Mammary epithelial cell (primary cell): Measurements from ENCODE around the gene NLGN1.

Source experiments
- CTCF ChIP-seq, 2 donors: IDR thresholded peaks in 1 of 2; conservative IDR thresholded peaks in 1 of 2; 2 replicates each; pipeline ENCODE4 v1.5.1; 2011 to 2012; ENCODE audit warnings: inconsistent platforms in 2 of 2, low read length in 2 of 2, mild to moderate bottlenecking in 2 of 2, control low read depth in 1 of 2, low read depth in 1 of 2; ENCODE audit not compliant: insufficient read depth in 1 of 2; ENCODE audit errors: extremely low read depth in 1 of 2
- EZH2 ChIP-seq: IDR thresholded peaks from 2 replicates; pipeline ENCODE4 v1.6.1; 2012; ENCODE audit warnings: low read length, inconsistent platforms, borderline replicate concordance

- TF ChIP-seq CTCF (conservative IDR thresholded peaks at IDR 0.05 in 1 of 2, IDR thresholded peaks at IDR 0.05 in 1 of 2; ENCODE audit: extremely low read depth in 1 of 2, insufficient read depth in 1 of 2, low read depth in 1 of 2, low read length in 2 of 2): no peak
- no peak for TF ChIP-seq EZH2
These were observed 578.7 kb downstream of the NLGN1 start for GRCh38 chr3:173976281-173976680.
